Measurements from ENCODE around the gene NUMA1. TPM values are rescaled to one million over a fixed set of nuclear protein-coding genes. Genes with fewer than 3 reads are reported as not detected.

NUMA1 gene
- total and polyA plus RNA-seq, 2 experiments from 2014 or later = 33.2 to 104 TPM

DNA sequence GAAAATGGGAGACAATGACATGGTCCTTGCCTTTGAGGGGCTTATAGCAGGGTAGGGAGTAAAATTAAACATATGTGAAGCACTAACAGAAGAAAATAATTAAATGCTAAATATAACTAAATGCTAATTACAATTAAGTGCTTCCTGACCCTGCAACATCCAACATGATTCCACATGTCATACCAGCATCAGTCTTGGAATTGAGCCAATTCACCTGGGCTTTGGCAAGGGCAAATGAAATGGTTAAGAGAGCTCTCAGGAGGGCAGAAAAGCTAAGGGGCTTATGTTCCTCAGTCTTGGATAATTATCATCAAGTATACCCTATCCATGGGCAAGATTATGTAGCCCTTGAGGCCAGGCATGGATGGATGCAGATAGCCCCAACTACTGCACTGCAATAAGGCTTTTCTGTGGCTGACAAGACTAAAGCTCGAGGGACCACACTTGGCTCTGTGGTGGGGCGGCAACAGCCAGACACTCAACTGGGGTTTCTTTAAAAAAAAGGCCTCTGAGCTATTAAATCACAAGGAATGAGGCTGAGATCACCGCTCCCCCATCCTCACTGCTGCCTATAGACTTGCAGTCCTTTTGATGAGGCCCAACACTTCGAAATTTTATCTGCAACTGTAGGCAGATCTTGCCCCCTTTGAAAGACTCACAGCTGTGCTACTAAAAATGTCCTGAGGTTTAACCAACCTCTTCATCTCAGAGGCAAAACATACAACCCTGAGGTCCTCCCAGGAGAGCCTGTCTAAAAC lies 42.6 kb downstream of the NUMA1 start (continued):
- TF ChIP-seq, protein P1, sequence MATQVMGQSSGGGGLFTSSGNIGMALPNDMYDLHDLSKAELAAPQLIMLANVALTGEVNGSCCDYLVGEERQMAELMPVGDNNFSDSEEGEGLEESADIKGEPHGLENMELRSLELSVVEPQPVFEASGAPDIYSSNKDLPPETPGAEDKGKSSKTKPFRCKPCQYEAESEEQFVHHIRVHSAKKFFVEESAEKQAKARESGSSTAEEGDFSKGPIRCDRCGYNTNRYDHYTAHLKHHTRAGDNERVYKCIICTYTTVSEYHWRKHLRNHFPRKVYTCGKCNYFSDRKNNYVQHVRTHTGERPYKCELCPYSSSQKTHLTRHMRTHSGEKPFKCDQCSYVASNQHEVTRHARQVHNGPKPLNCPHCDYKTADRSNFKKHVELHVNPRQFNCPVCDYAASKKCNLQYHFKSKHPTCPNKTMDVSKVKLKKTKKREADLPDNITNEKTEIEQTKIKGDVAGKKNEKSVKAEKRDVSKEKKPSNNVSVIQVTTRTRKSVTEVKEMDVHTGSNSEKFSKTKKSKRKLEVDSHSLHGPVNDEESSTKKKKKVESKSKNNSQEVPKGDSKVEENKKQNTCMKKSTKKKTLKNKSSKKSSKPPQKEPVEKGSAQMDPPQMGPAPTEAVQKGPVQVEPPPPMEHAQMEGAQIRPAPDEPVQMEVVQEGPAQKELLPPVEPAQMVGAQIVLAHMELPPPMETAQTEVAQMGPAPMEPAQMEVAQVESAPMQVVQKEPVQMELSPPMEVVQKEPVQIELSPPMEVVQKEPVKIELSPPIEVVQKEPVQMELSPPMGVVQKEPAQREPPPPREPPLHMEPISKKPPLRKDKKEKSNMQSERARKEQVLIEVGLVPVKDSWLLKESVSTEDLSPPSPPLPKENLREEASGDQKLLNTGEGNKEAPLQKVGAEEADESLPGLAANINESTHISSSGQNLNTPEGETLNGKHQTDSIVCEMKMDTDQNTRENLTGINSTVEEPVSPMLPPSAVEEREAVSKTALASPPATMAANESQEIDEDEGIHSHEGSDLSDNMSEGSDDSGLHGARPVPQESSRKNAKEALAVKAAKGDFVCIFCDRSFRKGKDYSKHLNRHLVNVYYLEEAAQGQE (IDR thresholded peaks at IDR 0.05; ENCODE audit: unreplicated experiment) = no peak
- TF ChIP-seq NANOG (IDR thresholded peaks at IDR 0.05; ENCODE audit: borderline replicate concordance) = no peak
- TF ChIP-seq POLR2AphosphoS5 (IDR thresholded peaks at IDR 0.05; ENCODE audit: low read depth) = no peak
- no peak for TF ChIP-seq EZH2 (IDR thresholded peaks at IDR 0.05; ENCODE audit: low read depth, unreplicated experiment)
- TF ChIP-seq, protein P2, sequence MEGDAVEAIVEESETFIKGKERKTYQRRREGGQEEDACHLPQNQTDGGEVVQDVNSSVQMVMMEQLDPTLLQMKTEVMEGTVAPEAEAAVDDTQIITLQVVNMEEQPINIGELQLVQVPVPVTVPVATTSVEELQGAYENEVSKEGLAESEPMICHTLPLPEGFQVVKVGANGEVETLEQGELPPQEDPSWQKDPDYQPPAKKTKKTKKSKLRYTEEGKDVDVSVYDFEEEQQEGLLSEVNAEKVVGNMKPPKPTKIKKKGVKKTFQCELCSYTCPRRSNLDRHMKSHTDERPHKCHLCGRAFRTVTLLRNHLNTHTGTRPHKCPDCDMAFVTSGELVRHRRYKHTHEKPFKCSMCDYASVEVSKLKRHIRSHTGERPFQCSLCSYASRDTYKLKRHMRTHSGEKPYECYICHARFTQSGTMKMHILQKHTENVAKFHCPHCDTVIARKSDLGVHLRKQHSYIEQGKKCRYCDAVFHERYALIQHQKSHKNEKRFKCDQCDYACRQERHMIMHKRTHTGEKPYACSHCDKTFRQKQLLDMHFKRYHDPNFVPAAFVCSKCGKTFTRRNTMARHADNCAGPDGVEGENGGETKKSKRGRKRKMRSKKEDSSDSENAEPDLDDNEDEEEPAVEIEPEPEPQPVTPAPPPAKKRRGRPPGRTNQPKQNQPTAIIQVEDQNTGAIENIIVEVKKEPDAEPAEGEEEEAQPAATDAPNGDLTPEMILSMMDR (conservative IDR thresholded peaks at IDR 0.05; ENCODE audit: low read depth in 2 of 2) = no peak
- no peak for TF ChIP-seq ZNF331 (CRISPR knock-in tag; IDR thresholded peaks at IDR 0.05; ENCODE audit: low read depth)
- no peak for TF ChIP-seq CREB1 (CRISPR knock-in tag; IDR thresholded peaks at IDR 0.05; ENCODE audit: low read depth)

DNA sequence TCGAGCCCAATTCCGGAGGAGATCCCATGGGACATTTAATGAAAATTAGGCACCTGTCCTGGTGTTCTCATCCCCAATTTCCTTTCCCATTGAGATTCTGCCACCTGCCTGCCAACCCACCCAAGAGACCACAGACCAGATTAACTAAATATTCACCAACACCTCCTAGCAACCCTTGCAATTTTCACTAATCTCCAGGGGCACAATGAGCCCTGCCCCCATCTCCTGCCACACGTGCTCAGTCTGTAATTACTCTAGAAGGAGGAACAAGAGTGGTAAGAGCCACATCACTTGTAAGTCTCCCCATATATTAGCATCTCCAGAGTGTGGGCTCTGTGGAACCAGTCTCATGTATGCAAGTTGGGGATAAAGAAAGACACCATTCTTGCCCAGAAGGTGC lies 43.7 kb downstream of the NUMA1 start:
- H3K79me2 ChIP-seq (replicated peaks; ENCODE audit: insufficient read depth) = peaks cover 60% of the 10 kb centered on the region
- H3K27me3 ChIP-seq (ENCODE audit: insufficient read depth) = no peaks in the 10 kb centered on the region
- peaks cover 3% of the 10 kb centered on the region for H3K27me3 Mint-ChIP-seq (ENCODE audit: insufficient read depth, low read depth, poor library complexity)
- peaks cover 7% of the 10 kb centered on the region; the same call in 1 of the 2 replicates for H4K20me1 ChIP-seq (replicated peaks; ENCODE audit: insufficient read depth)
- H3K4me3 ChIP-seq = no peak overlapping the region
- no peak overlapping the region for H3K27ac ChIP-seq (ENCODE audit: low read depth)
- no peaks in the 10 kb centered on the region for H3K9me3 Mint-ChIP-seq
- DNase-seq (ENCODE audit: low spot score) (no peak), ATAC-seq (no peak)
- no peak overlapping the region for H3K4me2 ChIP-seq
- peaks cover 20% of the 10 kb centered on the region for H3K36me3 Mint-ChIP-seq (ENCODE audit: low read depth)
- H3K36me3 ChIP-seq (ENCODE audit: insufficient read depth) = no peaks in the 10 kb centered on the region; the same call in none of the 2 replicates
- no peak overlapping the region for H3K27ac Mint-ChIP-seq
- peaks cover 5% of the 10 kb centered on the region for H3F3A ChIP-seq (replicated peaks; ENCODE audit: low read depth)
- no peak overlapping the region for H3K4me3 Mint-ChIP-seq
- H3K4me1 Mint-ChIP-seq = peaks cover 7% of the 10 kb centered on the region
- no peaks in the 10 kb centered on the region for H3K9me2 ChIP-seq (ENCODE audit: insufficient read depth)
- H2AFZ ChIP-seq = no peak overlapping the region
- H3K4me1 ChIP-seq (ENCODE audit: insufficient read depth) = peaks cover 30% of the 10 kb centered on the region
- TF ChIP-seq CREB1 (CRISPR knock-in tag; IDR thresholded peaks at IDR 0.05; ENCODE audit: low read depth) (no peak), EZH2phosphoT487 (IDR thresholded peaks at IDR 0.05; ENCODE audit: unreplicated experiment) (no peak), NANOG (IDR thresholded peaks at IDR 0.05; ENCODE audit: borderline replicate concordance) (no peak), ETS1 (IDR thresholded peaks at IDR 0.05) (no peak), STAT1 (IDR thresholded peaks at IDR 0.05; ENCODE audit: unreplicated experiment) (no peak)
- TF ChIP-seq, protein P2 (conservative IDR thresholded peaks at IDR 0.05; ENCODE audit: low read depth in 2 of 2) = no peak
